ENCODE data around the gene IL20.

- no peak for TF ChIP-seq CTCF (IDR thresholded peaks at IDR 0.05)
- no peak for TF ChIP-seq POLR2A (IDR thresholded peaks at IDR 0.05)
These were observed 6.7 kb downstream of the IL20 start for GRCh38 chr1:206872139-206872538.
